ENCODE data around the gene EXOC6B.

Gene EXOC6B

DNA sequence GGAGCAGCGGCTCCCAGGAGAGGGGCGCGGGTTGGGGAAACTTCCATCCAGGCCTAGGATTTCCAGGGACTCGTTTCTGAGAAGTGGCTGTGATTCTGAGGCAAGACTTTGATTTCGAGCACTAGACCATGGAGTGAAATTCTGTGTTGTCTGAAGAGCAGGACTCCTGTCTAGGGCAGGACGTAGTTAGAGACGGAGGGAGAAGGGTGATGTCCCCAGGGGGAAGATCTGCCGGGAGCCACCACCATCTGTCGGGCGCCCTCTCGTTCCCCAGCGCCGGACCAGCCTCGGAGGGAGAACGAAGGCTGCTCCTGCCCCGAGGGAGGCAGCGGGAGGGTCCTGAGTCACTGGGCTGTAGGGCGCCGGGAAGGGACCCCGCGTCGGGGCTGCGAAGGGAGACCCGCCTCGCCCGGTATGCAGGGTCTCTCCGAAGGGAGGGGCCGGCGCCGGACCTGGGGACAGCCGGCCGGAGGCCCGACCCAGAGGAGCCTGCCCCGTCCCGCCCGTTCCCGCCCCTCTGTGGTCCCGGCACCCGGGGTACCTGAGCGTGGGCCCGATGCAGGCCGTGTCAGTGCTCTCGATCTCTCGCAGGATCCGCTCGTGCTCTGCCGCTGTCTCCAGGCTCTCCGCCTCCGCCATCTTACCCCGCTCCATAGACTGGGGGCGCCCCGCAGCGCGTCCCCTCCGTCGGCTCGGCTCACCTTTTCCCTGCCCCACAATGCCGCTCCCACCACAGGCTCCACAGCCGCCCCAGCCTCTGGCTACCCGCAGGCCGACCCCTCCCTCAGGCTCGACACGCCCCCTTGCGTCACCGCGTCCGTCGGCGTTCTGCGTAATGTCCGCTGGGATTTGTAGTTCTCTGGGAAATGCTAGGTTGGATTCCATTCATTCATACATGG, at the start of gene EXOC6B:
TSS of gene EXOC6B (minus strand) at position 777 of the 899 bp plus-strand sequence.
- DNase-seq, result peak; percentile 66

DNA sequence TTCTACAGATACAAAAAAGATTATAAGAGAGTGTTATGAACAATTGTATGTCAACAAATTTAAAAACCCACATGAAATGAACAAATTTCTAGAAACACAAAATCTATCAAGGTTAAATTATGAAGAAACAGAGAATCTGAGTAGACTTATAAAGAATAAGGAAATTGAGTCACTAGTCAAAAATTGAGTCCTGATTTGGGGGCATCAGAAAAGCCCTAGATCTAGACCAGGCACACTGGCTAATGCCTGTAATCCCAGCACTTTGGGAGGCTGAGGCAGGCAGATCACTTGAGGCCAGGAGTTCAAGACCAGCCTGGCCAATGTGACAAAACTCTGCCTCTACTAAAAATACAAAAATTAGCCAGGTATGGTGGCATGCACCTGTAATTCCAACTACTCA, 46.0 kb upstream of the EXOC6B start:
- DNase-seq, result no peak

DNA sequence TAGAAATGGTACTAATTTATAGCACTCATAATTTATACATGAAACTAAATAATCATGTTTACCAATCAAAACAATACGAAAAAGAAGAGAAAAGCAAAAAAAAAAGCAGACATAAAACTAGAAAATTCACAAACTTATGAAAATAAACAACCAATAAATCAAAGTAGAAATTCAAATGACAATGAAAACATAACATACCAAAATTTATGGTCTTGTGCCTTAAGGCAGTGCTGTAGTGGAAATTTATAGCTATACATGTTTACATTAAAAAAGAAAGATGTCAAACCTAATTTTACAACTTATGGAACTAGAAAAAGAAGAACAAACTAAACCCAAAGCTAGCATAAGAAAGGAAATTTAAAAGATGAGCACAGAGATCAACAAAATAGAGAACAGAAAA, 45.2 kb upstream of the EXOC6B start:
- no peak for DNase-seq

DNA sequence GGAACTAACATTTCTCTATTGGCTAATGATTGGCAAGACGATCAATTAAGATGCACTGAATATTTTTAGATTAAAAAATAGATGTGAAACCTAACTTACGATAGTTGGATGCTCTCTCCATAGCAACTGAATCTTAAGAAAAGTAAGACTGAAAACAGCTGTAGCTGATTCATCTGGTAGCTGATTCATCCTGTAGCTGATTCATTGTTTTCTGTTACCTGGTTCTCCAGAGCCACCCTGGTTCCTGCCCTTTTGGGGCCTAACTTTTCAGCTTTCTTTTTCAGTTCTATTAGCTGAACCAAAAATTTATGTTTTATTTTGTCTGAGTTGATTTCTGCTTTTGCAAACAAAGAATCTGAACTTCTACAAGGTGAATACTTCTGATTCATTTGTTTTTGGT, 38.7 kb upstream of the EXOC6B start:
- DNase-seq, result no peak

DNA sequence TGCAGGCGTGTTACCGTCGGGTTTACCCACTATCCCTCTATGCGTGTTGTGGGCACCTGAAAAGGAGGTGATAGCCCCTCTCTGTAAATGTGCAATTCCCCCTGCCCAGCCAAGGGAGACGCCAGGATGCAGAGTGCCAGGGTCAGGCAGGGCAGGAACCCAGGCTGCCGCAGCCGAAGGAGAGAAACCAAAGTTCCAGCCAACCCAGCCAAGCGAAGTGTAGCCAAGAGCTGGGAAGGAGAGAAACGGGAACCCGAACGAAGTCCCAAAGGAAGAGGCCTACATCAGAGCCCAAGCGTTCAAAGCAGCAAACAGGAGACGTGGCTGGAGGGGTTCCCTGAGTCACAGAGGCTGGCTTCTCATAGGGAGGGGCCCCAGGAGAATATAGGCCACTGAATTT, 37.2 kb upstream of the EXOC6B start:
- DNase-seq, result no peak

DNA sequence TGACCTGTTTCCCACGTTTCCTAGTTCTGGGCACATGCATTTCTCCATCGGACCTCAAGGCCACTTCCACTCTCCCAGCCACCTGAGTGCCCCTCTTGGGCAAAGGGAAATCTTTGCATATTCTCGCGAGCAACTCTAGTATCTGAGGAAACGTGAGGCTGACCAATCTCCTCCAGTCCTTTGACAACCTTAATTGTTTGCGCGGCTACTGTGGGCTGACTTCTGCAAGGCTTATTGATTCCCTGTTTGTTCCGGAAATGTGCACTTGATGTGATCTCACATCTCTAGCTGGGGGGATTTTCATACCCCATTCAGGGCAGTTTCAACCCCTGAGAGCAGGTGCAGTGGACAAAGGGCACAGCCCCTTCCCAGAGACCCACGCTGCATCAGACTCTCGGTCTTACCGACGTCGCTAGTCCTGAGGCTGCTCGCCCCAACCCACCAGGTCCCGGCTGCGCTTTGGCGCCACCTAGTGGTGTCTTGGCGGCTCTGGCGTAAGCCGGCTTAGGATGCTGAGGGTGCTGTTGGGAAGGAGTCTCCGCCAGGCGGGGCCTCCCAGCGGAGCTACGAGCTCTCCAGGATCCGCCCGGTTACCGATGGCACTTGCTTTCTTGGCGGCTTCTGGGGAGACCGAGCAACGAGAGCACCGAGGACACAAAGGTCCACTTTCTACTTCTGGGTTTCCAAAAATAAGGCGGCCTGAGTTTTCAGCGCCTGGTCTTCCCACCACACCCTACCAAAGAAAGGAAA, 36.6 kb upstream of the EXOC6B start:
- peak; percentile 70 for DNase-seq

DNA sequence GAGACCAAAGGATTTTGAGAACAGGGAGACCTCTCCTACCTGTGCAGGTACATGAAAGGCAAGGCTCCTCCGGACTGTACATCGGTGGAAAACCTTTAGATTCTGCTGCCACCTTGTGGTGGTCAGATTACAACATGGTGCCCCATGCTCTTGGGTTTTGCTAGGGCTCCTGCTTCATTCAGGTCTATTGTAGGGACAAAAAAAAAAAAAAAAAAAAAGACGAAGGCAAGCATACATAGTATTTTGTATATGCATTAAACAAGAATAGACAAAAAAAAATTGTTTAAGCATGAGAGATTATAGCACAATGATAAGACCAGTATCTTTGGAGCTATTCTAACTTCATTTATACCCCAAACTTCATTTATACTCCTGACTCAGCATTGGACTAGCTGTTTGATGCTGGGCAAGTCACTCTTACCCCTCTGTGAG, 34.0 kb upstream of the EXOC6B start:
- peak; percentile 45 for DNase-seq

DNA sequence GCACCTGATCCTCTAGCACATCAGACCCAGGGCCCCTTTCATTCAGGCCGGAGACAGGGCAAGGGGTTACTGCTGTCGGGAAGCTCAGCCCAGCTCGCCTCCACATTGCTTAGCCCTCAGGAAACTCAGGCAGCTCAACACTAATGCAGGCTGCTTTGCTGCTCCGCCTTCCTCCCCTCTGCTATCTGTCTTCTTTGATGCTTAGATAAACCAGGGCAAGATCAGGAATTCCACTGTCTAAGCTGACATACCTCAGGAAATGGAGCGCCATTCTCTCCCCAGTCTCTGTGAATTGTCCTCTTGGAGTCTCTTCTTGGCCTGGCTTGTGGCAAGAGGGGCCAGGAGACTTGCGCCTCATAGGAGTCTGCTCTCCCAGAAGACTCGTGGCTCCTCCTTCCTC, 25.5 kb upstream of the EXOC6B start:
- no peak for DNase-seq

DNA sequence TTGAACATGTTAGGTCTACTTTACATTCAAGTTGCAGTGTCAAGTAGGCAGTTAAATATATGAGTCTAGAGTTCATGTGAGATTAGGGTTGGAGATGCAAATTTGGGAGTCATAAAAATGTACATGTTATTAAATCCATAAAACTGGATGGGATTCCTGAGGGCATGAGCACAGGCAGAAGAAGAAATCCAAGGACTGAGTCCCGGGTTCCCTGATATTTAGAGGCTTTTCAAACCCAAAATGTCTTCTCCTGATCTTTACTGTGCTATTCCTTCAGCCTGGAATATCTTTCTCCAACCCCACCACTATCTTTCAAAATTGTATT, 23.3 kb upstream of the EXOC6B start:
- no peak for DNase-seq

DNA sequence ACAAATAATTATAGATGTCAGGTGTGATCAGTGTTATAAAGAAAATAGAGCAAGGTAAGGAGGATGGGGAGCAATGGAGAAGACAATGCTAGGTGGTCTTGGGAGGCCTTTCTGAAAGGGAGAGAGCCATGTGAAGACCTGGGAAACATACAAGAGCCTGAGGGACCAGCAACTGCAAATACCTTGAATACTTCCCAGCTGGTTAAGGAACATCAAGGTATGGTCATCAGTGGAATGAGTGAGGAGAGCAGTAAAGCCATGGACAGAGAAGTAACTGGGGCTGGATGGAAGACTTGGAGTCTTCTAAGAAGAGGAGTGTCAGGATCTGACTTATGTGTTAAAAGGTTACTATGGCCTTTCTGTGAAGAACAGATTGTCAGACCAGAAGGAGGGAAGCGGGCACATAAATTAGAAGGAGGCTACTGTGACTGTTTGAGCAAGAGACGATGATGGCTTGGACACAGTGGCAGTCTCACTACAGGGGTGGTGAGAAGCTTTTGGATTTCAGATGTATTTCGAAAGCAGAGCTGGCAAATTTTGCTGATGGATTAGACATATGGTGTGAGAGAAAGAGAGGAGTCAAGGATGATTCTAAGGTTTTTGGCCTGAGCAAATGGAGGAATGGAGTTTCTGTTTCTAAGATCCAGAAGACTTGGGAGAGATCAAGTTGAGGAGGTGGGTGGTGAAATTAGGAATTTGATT, 22.8 kb upstream of the EXOC6B start:
- no peak for DNase-seq

DNA sequence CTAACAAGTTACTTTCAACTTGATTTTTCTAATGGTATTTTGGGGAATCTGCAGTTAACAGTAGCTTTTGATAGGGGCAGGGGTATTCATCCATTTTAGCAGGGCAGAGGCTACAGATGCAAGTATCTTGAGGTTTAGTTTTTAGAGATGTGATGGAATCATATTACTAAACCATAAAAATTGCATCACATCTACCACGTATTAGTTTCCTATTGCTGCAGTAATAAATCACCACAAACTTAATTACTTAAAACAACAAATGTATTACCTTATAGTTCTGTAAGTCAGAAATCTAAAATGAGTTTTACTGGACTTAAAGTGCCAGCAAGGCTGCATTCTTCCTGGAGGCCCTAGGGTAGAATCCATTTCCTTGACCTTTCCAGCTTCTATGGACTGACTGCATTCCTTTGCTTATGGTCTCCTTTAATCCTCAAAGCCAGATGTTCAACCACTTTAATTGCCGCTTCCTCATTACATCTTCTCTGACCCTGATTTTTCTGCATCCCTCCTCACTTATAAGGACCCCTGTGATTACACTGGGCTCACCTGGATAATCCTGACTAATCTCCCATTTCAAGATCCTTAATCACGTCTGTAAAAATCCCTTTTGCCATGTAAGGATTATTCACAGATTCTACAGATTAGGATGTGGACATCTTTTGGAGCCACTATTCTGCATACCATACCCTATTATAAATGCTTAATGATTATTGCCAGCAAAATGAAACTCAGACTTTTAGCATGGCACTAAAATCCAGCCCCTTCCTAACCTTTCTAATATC, 21.9 kb upstream of the EXOC6B start:
- DNase-seq, result no peak

DNA sequence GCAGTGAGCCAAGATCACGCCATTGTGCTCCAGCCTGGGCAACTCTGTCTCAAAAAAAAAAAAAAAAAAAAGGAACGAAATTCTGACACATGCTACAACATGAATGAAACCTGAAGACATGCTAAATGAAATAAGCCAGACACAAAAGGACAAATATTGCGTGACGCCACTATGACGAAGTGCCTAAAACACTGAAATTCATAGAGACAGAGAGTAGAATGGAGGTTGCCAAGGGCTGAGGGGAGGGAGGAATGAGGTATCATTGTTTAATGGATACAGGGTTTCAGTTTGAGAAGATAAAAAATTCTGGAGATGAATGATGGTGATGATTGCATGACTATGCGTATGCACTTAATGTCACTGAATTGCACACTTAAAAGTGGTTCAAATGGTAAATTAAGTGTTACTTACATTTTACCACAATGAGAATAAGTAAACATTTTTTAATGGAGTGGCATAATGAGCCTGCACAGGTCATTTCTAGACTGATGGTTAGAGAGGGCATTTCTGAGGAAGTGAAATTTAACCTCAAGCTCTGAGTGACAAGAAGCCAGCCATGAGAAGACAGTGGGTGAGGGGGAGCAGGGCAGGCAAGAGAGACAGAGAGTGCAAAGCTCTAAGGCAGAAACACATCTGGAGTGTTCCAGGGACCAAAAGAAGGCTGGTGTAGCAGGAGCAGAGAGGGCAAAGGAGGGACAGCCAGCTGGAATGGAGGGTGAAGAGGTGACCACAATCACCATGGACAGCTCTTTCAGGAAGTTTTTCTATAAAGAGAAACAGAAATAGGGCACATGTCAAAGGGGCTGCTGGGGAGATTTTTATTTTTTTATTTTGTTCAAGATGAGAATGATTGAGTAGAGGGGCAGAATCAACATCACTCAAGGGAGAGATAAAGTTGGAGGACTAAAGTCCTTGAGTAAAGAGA, 20.6 kb upstream of the EXOC6B start:
- no peak for DNase-seq

DNA sequence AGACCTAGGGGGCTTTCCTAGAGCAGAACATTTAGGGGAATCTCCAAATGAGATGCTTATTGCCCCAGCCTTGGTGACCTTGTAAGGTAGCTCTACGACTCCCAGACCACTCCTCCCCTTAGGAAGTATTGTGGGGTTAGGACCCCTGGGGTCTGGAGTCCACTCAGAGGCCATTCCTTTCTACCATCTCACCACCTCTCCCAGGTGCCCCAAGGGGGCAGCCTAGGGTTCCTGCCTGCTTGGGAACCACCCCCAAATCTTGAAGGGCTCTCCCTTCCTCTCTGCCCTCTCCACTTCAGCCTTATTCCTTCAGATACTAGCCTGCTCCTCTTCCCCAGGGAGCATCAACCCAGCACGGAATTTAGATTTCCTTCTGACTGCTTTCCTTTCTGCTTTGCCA, 17.5 kb upstream of the EXOC6B start:
- no peak for DNase-seq

DNA sequence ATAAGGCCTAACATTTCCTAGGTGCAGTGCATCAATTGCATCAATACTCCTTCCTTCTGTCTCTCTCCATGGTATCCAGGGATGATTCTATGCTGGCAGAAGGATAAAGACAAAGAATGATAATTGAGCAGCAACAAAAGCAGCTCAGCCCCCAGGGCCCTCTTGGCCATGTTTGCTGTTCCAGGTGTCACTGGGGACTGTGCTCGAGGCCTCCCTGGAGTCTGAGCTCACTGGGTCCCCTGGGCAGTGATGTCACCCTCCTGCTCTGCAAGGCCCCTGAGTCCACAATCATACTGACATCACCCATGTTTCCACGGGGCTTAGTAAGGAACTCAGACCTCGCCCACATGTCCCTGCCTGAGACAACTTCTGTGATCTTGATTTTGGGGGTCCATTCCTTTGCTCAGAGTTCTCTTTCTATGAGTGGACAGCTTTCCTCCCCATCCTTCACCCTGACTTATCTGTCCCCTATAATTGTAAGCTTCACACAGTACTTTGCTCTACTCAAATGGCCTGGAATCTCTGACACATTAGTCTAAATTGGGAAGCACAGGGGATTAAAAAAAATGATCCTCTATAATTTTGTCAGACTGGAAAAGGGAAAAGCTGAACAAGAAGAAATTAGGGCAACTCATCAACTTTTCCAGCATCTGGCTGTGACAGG, 15.8 kb upstream of the EXOC6B start:
- no peak for DNase-seq

DNA sequence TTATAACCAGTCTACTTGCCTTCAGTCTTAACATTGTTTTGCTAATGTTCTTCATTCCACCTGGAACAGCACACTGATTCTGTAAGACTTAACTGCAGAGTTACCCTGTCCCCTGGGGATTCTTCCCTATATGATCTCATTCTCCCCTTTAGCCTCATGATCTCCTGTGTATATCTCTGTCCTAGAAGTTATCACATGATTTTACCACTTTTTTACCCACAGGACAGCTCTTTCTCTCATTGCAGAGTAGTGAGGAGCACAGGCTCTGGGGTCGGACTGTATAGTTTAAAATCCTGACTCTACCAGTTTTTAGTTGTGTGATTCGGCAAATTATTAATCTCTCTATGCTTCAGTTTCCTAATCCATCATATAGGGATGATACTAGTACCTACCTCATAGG, 14.2 kb upstream of the EXOC6B start:
- no peak for DNase-seq

DNA sequence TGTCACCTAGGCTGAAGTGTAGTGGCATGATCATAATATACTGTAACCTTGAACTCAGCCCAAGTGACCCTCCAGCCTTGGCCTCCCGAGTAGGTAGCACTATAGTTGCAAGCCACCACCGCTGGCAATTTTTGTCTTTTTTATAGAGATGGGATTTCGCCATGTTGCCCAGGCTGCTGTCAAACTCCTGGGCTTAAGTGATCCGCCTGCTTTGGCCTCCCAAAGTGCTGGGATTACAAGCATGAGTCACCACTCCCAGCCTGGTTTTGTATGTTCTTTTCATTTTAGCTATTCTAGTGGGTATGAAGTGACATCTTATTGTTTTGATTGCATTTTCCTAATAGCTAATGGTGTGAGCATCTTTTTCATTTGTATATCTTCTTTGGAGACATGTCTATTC, 11.3 kb upstream of the EXOC6B start:
- no peak for DNase-seq

DNA sequence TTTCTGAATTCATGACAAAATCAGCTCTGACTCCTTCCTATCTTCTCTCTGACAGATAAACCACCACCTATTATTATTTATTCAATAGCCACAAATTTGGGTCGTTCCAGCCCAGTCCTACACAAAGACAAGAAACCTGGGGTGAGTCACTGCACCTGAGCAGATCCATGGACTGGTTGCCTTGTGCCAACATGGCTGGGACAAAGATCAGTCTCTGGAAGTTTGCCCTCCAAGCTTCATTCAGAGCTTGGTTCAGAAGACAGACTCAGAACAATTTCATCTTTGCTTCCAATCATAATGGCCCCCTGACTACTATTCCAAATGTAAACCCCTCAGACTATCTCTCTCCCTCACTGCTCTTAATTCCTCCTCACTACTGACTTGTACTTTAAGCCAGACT, 9.6 kb upstream of the EXOC6B start:
- DNase-seq, result no peak

DNA sequence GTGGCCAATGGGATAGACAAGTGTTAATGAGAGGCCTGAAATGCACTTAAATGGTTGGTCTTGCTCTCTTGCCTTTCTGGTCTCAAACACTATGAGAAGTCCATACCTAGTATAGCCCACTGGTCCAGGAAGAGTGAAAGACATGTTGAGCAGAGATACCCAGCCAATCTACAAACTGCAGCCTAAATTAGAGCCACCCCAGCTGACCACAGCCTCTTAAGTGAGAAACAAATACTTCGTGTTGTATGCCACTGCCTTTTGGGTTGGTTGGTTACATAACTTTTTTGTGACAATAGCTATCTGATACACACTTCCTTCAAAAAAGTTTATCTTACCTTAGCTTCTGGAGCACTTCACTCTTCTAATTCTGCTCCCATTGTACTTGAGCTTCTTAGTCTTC, 8.8 kb upstream of the EXOC6B start:
- DNase-seq, result no peak

DNA sequence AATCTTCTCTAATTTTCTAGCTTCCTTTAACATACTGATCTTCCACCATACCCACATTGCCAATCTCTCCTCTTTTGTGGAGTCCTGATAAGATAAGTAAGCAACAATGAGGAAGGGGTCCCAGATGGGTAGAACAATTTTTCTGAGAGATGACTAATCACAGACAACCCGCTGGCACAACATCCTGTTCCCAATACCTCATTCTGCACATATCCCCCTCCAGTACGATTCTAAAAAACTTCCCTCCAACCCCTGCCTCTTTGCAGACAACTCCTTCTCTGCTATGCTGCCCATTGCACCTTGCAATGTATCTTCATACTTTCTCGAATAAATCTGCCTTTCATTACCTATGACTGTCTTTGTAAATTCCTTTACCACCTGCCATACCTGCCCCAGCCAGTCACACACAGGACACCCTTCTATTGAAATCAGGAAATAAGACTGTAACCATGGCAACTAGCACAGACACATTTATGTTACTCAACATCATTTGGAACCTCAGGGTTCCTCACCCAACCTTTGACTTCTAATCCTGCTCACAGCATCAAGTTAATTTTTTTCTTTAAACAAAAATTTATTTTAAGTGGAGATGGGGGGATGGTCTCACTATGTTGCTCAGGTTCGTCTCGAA, 7.4 kb upstream of the EXOC6B start:
- DNase-seq, result no peak

DNA sequence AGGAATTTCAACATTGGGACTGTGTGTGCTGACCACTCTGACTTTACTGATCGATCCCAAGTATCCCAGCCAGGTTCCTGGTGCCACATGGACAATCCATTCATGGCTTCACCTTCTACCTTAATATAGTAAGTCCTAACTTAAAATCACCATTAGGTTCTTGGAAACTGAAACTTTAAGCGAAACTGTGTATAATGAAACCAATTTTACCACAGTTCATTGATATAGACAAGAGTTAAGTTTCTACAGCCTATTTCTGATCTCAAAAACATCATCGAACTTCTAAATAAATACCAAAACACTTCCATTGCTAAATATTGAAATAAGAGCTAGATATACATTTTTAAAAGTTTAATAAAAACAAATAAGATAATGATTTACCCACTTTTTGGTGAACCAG, 4.4 kb upstream of the EXOC6B start:
- DNase-seq, result no peak

Measured in NCI-H1048 (cell line).